Skeletal muscle satellite cell (primary cell): ENCODE results near the gene AMELX.

Experiments
- H3K27me3 ChIP-seq: 2 replicates; pipeline ENCODE4 v1.7.0; 2013; ENCODE audit warnings: low read length; ENCODE audit not compliant: control insufficient read depth, insufficient read depth
- H3K36me3 ChIP-seq: 2 replicates; pipeline ENCODE4 v1.7.0; 2013; ENCODE audit warnings: mild to moderate bottlenecking, control low read depth, low read length; ENCODE audit not compliant: insufficient read depth
- H3K4me1 ChIP-seq: 2 replicates; pipeline ENCODE4 v1.7.0; 2013; ENCODE audit warnings: low read length; ENCODE audit not compliant: control insufficient read depth, insufficient read depth
- H3K4me2 ChIP-seq: 2 replicates; pipeline ENCODE4 v1.7.0; 2013; ENCODE audit warnings: mild to moderate bottlenecking, low read length
- H3K4me3 ChIP-seq: 2 replicates; pipeline ENCODE4 v1.7.0; 2013; ENCODE audit warnings: low read length
- H3K9ac ChIP-seq: 2 replicates; pipeline ENCODE4 v1.7.0; 2013; ENCODE audit warnings: mild to moderate bottlenecking, low read depth, low read length, moderate library complexity
- H3K9me3 ChIP-seq: replicated peaks from 2 replicates; pipeline ENCODE4 v1.7.0; 2013; ENCODE audit warnings: mild to moderate bottlenecking, control low read depth, low read length

The AMELX gene

DNA sequence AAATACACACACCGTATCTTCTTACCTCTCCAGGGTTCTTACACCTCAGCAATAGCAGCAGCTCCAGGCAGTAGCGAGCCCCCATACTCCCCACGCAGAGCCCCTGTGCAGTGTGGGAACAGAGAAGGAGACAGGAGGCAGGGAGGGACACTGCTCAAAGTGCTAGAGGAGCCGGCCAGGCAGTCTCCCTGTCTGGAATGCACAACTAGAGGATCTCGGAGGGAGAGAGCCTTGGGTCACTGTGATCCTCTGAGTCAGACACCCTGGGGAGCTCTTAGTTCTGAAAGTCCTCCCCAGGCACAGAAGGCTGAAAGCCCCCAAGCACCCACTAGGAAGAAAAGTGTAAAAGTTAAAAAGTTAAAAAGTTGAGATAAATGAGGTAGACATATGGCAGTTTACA, 16.0 kb downstream of the AMELX start:
- H3K9me3 ChIP-seq: no peaks in the 10 kb centered on the region
- H3K4me1 ChIP-seq: no peaks in the 10 kb centered on the region
- no peaks in the 10 kb centered on the region for H3K27me3 ChIP-seq
- no peaks in the 10 kb centered on the region for H3K36me3 ChIP-seq
- no peak overlapping the region for H3K9ac ChIP-seq
- no peak overlapping the region for H3K4me2 ChIP-seq
- H3K4me3 ChIP-seq: no peak overlapping the region

- Histone ChIP-seq H3K9me3 (no peaks in the 10 kb centered on the region), H3K4me1 (no peaks in the 10 kb centered on the region), H3K36me3 (no peaks in the 10 kb centered on the region), H3K27me3 (no peaks in the 10 kb centered on the region), H3K9ac (no peak overlapping the region), H3K4me2 (no peak overlapping the region), H3K4me3 (no peak overlapping the region)
Measured at GRCh38 chrX:11311706-11312105, 18.5 kb downstream of the AMELX start.

GRCh38 chrX:11319806-11320520, 26.8 kb downstream of the AMELX start:
- no peak overlapping the region for H3K4me2 ChIP-seq
- no peaks in the 10 kb centered on the region for H3K27me3 ChIP-seq
- no peak overlapping the region for H3K9ac ChIP-seq
- peaks cover 2% of the 10 kb centered on the region for H3K9me3 ChIP-seq
- no peak overlapping the region for H3K4me3 ChIP-seq
- H3K36me3 ChIP-seq: no peaks in the 10 kb centered on the region
- no peaks in the 10 kb centered on the region for H3K4me1 ChIP-seq

GRCh38 chrX:11321986-11322385, 28.8 kb downstream of the AMELX start:
- H3K4me3 ChIP-seq: no peak overlapping the region
- H3K27me3 ChIP-seq: no peaks in the 10 kb centered on the region
- H3K4me2 ChIP-seq: no peak overlapping the region
- no peaks in the 10 kb centered on the region for H3K36me3 ChIP-seq
- H3K9ac ChIP-seq: no peak overlapping the region
- peaks cover 2% of the 10 kb centered on the region for H3K9me3 ChIP-seq
- H3K4me1 ChIP-seq: no peaks in the 10 kb centered on the region

DNA sequence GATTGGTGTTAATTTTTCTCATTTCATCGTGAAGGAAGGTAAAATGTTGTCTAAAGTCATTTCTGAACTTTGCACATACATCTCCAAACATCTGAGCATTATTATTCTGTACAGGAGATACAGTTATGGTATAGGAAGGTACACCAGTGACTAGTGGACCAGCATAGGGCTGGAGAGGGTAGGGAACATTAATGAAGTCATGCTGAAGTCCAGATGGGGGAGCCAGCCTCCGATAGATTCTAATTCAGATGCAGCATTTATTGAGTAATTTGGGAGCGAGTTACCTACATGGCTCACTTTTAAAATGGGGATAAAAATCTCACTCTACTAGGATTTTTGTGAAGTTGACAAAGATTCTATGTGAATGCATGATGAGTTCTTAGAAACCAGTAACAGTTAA, 34.9 kb downstream of the AMELX start:
- Histone ChIP-seq H3K9ac (no peak overlapping the region), H3K4me3 (no peak overlapping the region)

DNA sequence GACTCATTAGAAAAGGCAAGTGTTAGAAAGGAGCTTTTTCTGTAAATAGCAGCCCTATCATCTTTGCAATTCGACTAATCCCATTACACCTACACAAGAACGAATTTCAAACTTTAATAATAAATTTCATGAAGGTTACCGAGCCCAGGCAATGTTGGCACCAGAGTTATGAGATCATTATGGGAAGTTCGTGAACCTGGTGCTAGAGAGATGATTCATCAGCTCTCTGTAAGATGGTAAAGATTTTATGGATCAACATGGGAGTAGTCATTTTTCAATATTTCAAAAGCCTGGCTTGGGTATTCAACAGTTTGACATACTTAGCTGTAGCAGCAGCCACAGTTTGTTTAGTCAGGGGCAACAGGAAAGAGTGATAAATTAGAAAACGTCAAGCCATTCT, 35.8 kb downstream of the AMELX start:
- Histone ChIP-seq H3K4me2 (no peak overlapping the region), H3K9ac (no peak overlapping the region), H3K4me1 (peaks cover 10% of the 10 kb centered on the region), H3K27me3 (no peaks in the 10 kb centered on the region), H3K36me3 (no peaks in the 10 kb centered on the region), H3K4me3 (no peak overlapping the region), H3K9me3 (peaks cover 2% of the 10 kb centered on the region)

More for the DNA sequence above, 34.9 kb downstream of the AMELX start:
- H3K9me3 ChIP-seq: peaks cover 2% of the 10 kb centered on the region
- H3K4me1 ChIP-seq: peaks cover 10% of the 10 kb centered on the region
- no peaks in the 10 kb centered on the region for H3K36me3 ChIP-seq
- no peaks in the 10 kb centered on the region for H3K27me3 ChIP-seq
- no peak overlapping the region for H3K4me2 ChIP-seq

DNA sequence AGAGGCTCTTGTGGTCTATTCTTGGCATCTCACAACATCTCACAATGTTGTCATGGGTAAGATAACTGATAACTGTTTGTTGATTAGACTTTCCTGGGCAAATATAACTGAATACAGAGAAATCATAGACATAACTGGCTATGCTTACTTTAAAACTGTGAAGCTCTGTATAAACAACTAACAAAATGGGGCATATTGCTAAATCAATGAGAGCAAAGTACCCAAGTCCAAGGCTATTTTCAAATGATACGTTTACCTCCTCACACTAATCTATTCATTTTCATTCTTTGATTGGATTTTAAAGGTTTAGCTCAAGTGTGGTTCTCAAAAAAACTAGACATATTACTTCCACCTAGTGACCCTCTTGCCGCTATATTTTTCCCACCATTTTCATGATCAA, 38.6 kb downstream of the AMELX start:
- Histone ChIP-seq H3K27me3 (no peaks in the 10 kb centered on the region), H3K4me1 (peaks cover 10% of the 10 kb centered on the region), H3K4me2 (no peak overlapping the region), H3K36me3 (no peaks in the 10 kb centered on the region), H3K9me3 (no peaks in the 10 kb centered on the region), H3K9ac (no peak overlapping the region), H3K4me3 (no peak overlapping the region)

- Histone ChIP-seq H3K27me3 (no peaks in the 10 kb centered on the region), H3K4me1 (peaks cover 6% of the 10 kb centered on the region), H3K4me3 (no peak overlapping the region), H3K36me3 (no peaks in the 10 kb centered on the region), H3K4me2 (no peak overlapping the region), H3K9ac (no peak overlapping the region), H3K9me3 (no peaks in the 10 kb centered on the region)
Measured at GRCh38 chrX:11334165-11334564, 41.0 kb downstream of the AMELX start.

DNA sequence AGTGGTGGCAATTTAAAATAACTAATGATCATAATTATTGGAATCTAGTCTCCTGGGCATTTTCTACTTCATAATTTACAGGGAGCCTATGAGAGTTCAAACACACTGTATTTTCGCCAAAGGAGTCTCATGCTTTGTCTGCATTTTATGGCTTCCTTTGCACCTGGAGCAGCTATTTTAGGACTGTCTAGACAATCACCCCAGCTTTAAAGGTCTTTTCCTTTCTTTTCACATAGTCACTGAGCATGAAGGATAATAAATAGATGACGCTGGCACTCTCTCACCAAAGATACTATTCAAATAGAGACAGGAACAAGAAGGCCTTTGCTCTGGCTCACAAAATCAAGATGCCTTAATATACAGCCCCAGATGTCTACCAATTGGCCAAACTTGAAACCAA, 43.0 kb downstream of the AMELX start:
- Histone ChIP-seq H3K27me3 (no peaks in the 10 kb centered on the region), H3K9ac (no peak overlapping the region), H3K4me3 (no peak overlapping the region), H3K9me3 (no peaks in the 10 kb centered on the region), H3K4me1 (peaks cover 6% of the 10 kb centered on the region), H3K4me2 (no peak overlapping the region), H3K36me3 (no peaks in the 10 kb centered on the region)

DNA sequence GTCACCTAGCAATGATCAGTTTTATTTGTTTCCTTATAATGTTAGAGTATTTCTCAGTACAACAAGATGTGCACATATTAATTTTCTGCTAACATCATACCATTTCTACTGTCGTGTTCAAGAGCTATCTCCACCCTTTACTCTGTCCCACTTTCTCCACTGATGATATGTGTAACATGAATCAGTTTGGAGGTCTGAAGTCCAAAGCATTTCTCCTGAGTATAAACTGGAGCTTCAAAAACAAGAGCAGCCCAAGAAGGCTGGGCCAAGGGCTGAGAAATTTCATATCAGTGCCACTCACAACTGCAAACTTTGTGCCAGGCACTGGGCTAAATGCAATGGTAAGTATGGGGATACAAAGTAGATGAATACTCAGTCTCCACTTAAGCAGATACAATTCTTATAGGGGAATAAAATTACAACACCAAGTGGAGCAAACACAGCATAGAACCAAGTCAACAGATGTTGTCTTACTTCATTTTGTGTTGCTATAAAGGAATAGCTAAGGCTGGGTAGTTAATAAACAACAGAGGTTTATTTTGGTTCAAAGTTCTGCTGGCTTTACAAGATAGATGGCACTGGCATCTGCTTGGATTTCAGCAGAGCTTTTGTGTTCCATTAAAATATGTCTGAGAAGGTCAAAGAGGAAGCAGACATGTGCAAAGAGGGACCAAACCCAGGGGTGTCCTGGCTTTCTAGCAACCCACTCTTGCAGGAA, 44.2 kb downstream of the AMELX start:
- no peaks in the 10 kb centered on the region for H3K27me3 ChIP-seq
- no peak overlapping the region for H3K4me3 ChIP-seq
- peaks cover 13% of the 10 kb centered on the region for H3K4me1 ChIP-seq
- H3K36me3 ChIP-seq: no peaks in the 10 kb centered on the region
- H3K4me2 ChIP-seq: no peak overlapping the region
- no peak overlapping the region for H3K9ac ChIP-seq
- H3K9me3 ChIP-seq: no peaks in the 10 kb centered on the region

DNA sequence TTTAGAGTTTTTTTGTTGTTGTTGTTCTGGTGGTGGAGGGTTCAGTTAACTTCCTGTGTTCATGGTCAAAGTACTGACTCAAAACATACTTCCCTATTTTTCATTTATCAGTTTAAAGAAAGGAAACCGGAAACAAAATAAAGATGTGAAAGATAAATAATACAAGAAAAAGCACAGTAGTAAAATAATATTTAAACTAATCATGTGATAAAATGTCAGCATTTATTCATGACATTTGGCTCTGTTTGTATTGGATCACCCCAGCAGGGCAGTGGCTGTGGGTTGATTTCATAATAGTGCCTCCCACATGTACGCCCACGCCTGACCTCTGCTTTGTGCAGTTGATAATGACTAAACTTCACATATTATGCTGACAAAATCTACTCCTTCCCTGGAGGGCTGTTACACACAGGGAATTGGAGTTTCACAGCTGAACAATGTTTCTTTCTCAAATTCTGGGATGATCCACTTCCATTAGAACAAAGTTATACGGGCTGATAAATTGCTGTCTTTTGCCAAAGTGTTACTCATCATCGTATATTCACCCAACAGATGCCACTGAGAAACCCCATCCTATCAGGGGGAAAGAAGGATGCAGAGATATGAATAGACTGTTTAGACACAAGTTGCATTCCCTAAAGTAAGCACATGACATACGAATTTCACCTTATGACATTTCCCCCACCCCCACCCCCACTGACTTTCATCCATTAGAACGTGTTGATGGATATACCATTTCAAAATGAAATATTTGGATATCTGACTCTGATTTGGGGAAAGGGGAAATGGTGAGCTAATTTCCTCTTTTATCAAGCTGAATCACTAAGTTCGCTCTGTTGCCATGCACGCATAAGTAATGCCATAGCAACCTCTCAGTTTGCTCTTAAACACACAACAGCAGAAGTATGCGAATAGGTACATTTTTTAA, 48.3 kb downstream of the AMELX start:
- Histone ChIP-seq H3K4me2 (peak overlapping the region; percentile 59), H3K9ac (peak overlapping the region; percentile 59), H3K9me3 (no peaks in the 10 kb centered on the region), H3K4me1 (peaks cover 17% of the 10 kb centered on the region), H3K27me3 (no peaks in the 10 kb centered on the region), H3K36me3 (no peaks in the 10 kb centered on the region), H3K4me3 (peak overlapping the region; percentile 37)
